ENCODE measurements around the gene CACFD1. TPM values are rescaled to one million over a fixed set of nuclear protein-coding genes. Genes with fewer than 3 reads are reported as not detected.

Gene CACFD1
- total and polyA plus RNA-seq, 9 of the 15 experiments (the other 6 are each of a cell fraction or from before 2014, with no cell fraction given), result 0.11 to 1.4 (median 1.1) TPM; not detected in 2

GRCh38 chr9:133505901-133506652, 46.3 kb downstream of the CACFD1 start:
- Histone ChIP-seq H3K4me1 (replicated peaks in 1 of 2; ENCODE audit: control insufficient read depth in 2 of 2, insufficient read depth in 2 of 2, low read length in 2 of 2) (peaks cover 21 to 30% of the 10 kb centered on the region in 2 experiments), H2AFZ (ENCODE audit: low read depth, low read length) (peak overlapping the region; percentile 73; the same call in 1 of the 2 replicates), H3K9ac (ENCODE audit: insufficient read depth in 1 of 2, low read depth in 2 of 2, low read length in 2 of 2) (peak overlapping the region in 1 of 2 experiments; percentile 74; a peak in 3 of 4 replicates), H3K27me3 (ENCODE audit: control insufficient read depth in 2 of 2, insufficient read depth in 2 of 2, low read length in 2 of 2) (peaks cover 3 to 21% of the 10 kb centered on the region in 2 experiments; a peak in 3 of 5 replicates), H3K4me2 (ENCODE audit: insufficient read depth, low read length) (peak overlapping the region; percentile 18; the same call in 1 of the 2 replicates), H3K9me1 (ENCODE audit: control insufficient read depth, insufficient read depth, low read length) (no peaks in the 10 kb centered on the region), H3K9me3 (replicated peaks; ENCODE audit: control insufficient read depth, insufficient read depth, low read depth, low read length) (no peaks in the 10 kb centered on the region), H4K20me1 (replicated peaks; ENCODE audit: control insufficient read depth, insufficient read depth, low read length) (peaks cover 4% of the 10 kb centered on the region; the same call in 1 of the 2 replicates), H3K36me3 (ENCODE audit: control insufficient read depth, insufficient read depth, low read length) (no peaks in the 10 kb centered on the region), H3K27ac (ENCODE audit: extremely low read depth, low read depth, low read length) (peak overlapping the region; percentile 11; the same call in 1 of the 3 replicates), H3K4me3 (no peak overlapping the region), H3K79me2 (ENCODE audit: control insufficient read depth, insufficient read depth, low read length) (no peaks in the 10 kb centered on the region)
- FAIRE-seq, result peak; percentile 94
- CTCF ChIA-PET (ENCODE audit: low intra/inter-chr PET ratio), result no interaction called here
- WGBS (ENCODE audit: insufficient coverage, low coverage, missing lambda C conversion rate), result 13% methylated on average over 21 of the region's 23 CpGs
- DNase-seq (ENCODE audit: extremely low read depth in 1 of 4, low spot score in 3 of 4), result peak; percentile 79 to 83 (median 82)
- ATAC-seq, result peak; percentile 90
- intact Hi-C loops (cut with micrococcal nuclease), result no loop called here
- POLR2A ChIA-PET, result interaction anchor here (0.7 to 1.5 kb wide), 4 partner anchors 9 to 189 kb away, joined by 3 to 9 read pairs (median 4); partner anchors contain the start of gene MYMK
- no TSS peak for BruUV-seq (replicated peaks)
- in situ Hi-C loops (cut with MboI), result no loop called here
- TF ChIP-seq TEAD4 (IDR thresholded peaks at IDR 0.05; ENCODE audit: low read length), result peak; percentile 77
- TF ChIP-seq TEAD4 (CRISPR knock-in tag; IDR thresholded peaks at IDR 0.05; ENCODE audit: borderline replicate concordance), result no peak
- peak; percentile 15; the same call in 1 of the 2 replicates for TF ChIP-seq SOX6 (IDR thresholded peaks at IDR 0.05)
- TF ChIP-seq NFIX (CRISPR knock-in tag; IDR thresholded peaks at IDR 0.05; ENCODE audit: low read depth), result no peak
- no peak for TF ChIP-seq NCOA6 (IDR thresholded peaks at IDR 0.05)
- 0 out of 4 replicates have a peak, but pooled peaks of 1 of the 2 experiments have one; percentile 29 for TF ChIP-seq KDM4B (IDR thresholded peaks at IDR 0.05; ENCODE audit: borderline replicate concordance in 2 of 2, low read depth in 1 of 2)
- no peak for TF ChIP-seq ZNF408 (CRISPR knock-in tag; IDR thresholded peaks at IDR 0.05; ENCODE audit: low read depth)
- TF ChIP-seq, protein P1, sequence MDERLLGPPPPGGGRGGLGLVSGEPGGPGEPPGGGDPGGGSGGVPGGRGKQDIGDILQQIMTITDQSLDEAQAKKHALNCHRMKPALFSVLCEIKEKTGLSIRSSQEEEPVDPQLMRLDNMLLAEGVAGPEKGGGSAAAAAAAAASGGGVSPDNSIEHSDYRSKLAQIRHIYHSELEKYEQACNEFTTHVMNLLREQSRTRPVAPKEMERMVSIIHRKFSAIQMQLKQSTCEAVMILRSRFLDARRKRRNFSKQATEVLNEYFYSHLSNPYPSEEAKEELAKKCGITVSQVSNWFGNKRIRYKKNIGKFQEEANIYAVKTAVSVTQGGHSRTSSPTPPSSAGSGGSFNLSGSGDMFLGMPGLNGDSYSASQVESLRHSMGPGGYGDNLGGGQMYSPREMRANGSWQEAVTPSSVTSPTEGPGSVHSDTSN (CRISPR knock-in tag; IDR thresholded peaks at IDR 0.05; ENCODE audit: low read depth), result no peak
- TF ChIP-seq, protein P1 (tag; conservative IDR thresholded peaks at IDR 0.05; ENCODE audit: low read depth), result no peak
- no peak for TF ChIP-seq ZFP36 (IDR thresholded peaks at IDR 0.05; ENCODE audit: low read depth, low read length, partially characterized antibody)
- no peak for TF ChIP-seq HDAC6 (IDR thresholded peaks at IDR 0.05; ENCODE audit: low read depth, low read length)
- TF ChIP-seq ZNF584 (CRISPR knock-in tag; IDR thresholded peaks at IDR 0.05; ENCODE audit: low read depth), result no peak
- TF ChIP-seq ELF4 (CRISPR knock-in tag; IDR thresholded peaks at IDR 0.05), result no peak
- no peak for TF ChIP-seq MAFF (IDR thresholded peaks at IDR 0.05; ENCODE audit: low read length)
- TF ChIP-seq, protein P2, sequence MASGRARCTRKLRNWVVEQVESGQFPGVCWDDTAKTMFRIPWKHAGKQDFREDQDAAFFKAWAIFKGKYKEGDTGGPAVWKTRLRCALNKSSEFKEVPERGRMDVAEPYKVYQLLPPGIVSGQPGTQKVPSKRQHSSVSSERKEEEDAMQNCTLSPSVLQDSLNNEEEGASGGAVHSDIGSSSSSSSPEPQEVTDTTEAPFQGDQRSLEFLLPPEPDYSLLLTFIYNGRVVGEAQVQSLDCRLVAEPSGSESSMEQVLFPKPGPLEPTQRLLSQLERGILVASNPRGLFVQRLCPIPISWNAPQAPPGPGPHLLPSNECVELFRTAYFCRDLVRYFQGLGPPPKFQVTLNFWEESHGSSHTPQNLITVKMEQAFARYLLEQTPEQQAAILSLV (tag; IDR thresholded peaks at IDR 0.05), result no peak
- TF ChIP-seq FOXA1 (IDR thresholded peaks at IDR 0.05; ENCODE audit: borderline replicate concordance), result no peak
- no peak for TF ChIP-seq TEAD2 (tag; IDR thresholded peaks at IDR 0.05)
- TF ChIP-seq STAG1 (CRISPR knock-in tag; IDR thresholded peaks at IDR 0.05; ENCODE audit: borderline replicate concordance), result no peak
- TF ChIP-seq CEBPB (tag; IDR thresholded peaks at IDR 0.05), result no peak
- no peak for TF ChIP-seq PTTG1 (tag; IDR thresholded peaks at IDR 0.05; ENCODE audit: low read depth)
